ENCODE results near the gene CLCN5.

Gene CLCN5

GRCh38 chrX:49922291-49923241 lies at the start of gene CLCN5:
Gene CLCN5 (plus strand): TSS chrX:49922596. CDS start chrX:49925299, 2,703 bp downstream.
- peak; percentile 95 for DNase-seq

GRCh38 chrX:49876750-49877149 lies 45.6 kb upstream of the CLCN5 start:
- peak; percentile 43 for DNase-seq

DNA sequence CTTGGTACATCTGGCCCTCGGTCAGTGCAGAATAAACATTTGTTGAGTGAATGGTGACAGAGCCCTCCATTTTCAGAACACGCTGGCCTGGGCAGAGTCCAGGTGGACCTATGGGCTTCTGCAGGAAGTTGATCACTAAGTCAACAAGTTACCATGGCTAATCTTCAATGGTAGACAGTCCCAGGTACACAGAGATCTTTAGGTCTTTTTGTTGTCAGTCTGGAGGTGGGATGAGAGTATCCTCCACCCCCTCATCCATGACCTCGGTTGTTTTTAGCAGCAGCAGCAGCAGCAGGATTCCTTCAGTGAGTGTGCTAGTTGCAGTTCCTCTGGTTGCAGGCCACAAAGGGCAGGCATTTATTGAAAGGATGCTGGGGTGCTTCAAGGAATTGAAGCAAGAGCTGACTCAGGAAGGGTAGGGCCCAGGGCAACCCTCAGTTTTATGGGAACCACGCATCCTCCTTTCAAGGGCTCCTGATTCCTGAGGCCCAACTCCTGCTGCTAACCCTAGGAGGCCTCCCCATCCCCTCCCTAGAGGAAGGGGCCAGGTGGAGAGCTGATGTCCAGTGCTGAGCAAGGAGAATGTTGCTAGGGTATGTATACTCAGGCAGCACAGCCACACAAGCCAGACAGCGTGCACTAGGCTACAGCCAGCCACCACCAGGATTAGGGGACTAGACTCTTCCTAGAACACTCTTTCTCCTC lies 44.8 kb upstream of the CLCN5 start:
- no peak for DNase-seq

- no peak for DNase-seq
Observed at GRCh38 chrX:49878128-49878833, 44.1 kb upstream of the CLCN5 start.

- peak; percentile 83 for DNase-seq
Observed at GRCh38 chrX:49878834-49879655, 43.4 kb upstream of the CLCN5 start, which contains the start of gene USP27X. Gene USP27X (plus strand): TSS chrX:49879484. CDS start chrX:49880308, 824 bp downstream.

DNA sequence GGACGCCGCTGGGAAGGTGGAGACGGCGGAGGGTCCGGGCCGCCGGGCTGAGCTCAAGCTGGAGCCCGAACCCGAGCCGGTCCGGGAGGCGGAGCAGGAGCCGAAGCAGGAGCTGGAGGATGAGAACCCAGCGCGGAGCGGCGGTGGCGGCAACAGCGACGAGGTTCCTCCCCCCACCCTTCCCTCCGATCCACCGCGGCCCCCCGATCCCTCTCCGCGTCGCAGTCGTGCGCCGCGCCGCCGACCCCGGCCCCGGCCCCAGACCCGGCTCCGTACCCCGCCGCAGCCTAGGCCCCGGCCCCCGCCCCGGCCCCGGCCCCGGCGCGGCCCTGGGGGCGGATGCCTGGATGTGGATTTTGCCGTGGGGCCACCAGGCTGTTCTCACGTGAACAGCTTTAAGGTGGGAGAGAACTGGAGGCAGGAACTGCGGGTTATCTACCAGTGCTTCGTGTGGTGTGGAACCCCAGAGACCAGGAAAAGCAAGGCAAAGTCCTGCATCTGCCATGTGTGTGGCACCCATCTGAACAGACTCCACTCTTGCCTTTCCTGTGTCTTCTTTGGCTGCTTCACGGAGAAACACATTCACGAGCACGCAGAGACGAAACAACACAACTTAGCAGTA lies 42.6 kb upstream of the CLCN5 start:
- DNase-seq, result no peak

DNA sequence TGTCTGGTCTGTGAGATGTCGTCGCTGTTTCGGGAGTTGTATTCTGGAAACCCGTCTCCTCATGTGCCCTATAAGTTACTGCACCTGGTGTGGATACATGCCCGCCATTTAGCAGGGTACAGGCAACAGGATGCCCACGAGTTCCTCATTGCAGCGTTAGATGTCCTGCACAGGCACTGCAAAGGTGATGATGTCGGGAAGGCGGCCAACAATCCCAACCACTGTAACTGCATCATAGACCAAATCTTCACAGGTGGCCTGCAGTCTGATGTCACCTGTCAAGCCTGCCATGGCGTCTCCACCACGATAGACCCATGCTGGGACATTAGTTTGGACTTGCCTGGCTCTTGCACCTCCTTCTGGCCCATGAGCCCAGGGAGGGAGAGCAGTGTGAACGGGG lies 41.7 kb upstream of the CLCN5 start:
- no peak for DNase-seq

DNA sequence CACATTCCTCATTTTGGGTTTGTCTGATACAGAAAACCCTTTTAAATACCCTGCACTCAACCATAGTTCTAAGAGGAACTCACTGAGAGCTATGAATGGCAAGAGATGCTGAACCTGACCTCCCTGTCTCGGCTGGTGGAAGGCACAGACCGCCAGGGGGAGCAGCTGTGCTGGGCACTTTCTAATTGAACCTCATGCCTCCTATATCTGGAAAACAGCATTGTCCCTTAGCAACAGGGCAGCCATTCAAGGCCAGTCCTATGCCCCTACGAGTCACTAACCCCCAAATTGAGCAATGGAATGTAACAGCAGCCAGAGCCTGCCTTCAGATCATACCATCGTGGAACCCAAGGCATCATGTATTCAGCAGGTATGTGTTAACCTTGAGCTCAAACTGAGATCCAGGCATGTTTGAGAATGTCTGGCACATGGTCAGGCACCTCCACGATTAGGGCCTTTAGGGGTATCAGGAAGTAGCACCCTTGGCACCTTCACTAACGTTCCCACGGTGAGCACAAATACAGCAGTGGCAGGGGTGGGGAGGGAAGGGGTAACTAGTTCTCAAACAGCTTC lies 38.0 kb upstream of the CLCN5 start:
- peak; percentile 63 for DNase-seq

- no peak for DNase-seq
Observed at GRCh38 chrX:49892542-49892941, 29.9 kb upstream of the CLCN5 start.

- no peak for DNase-seq
Observed at GRCh38 chrX:49896951-49897350, 25.4 kb upstream of the CLCN5 start.

DNA sequence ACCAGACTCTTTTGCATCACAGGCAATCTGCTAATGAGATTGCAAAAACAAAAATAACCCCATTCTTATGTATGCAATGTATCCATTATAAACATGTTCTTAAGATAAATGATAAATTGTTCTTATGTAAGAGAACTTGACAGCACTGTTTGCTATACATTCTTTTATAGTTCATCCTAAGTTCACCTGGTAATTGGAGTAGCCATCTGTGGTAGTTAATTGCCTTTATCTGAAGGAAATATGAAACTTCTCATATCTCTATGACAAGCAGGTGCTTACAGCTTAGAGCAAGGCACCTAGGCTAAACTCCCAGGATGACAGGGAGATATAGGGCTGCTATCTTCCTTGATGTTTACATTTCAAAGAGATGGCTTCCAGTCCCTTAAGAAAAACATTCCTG lies 21.3 kb upstream of the CLCN5 start:
- DNase-seq, result no peak

DNA sequence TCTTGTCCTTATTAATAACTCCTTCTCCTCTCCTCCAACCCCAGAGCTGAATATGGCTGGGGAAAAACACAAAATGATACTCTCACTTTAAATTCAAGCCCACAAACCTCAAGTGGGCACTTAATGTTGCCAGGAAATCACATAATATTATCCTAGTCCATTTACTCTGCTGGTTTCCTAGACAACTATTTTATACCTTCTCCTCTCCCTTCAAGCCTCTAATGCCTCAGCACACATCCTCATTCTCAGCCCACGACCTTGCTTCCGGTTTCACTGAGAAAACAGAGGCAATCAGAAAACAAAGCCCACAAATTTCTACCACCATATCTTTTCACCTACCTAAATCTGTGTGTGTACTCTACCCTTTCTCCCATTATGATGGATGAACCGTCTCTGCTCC lies 12.1 kb upstream of the CLCN5 start:
- no peak for DNase-seq

- no peak for DNase-seq
Observed at GRCh38 chrX:49912086-49912485, 10.3 kb upstream of the CLCN5 start.

GRCh38 chrX:49912861-49913260 lies 9.5 kb upstream of the CLCN5 start:
- no peak for DNase-seq

DNA sequence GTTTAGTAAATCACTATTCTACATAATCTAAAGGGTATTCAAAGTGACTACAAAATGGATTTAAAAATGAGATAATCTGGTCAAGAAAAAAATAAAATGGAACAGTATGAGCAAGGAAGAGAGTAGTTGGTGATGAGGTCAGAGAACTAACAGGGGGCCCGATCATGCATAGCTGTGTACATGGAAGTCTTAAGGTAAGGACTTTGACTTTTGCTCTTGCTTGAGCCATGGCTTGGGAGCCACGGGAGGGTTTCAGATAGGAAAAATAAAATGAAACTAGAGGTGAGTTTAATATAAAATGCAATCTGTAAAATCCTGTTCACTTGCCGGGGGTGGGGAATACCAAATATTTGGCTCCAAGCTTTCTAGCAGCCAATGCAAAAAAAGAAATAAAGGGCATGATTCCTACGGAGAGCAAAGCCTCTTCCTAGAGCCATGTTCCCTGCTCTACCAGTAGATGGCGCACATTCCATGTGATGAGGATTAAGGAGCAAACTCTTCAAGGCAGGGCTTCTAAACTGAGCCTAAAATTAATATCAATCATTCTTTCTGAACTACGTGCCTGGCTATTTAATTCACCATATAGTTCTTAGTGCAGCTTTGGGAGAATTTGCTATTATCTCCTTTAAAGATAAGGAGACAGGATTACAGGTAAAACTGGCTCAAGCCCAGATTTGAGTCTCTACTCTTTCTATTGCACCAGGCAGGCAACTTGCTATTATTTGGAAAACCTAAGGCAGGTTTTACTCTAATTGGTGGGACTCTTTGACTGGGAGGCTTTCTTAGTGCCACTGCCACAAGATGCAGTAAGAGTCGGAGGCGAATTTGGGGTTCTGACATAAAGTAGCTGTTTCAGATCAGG lies 6.8 kb upstream of the CLCN5 start:
- DNase-seq, result peak; percentile 65

GRCh38 chrX:49919617-49920016 lies 2.8 kb upstream of the CLCN5 start:
- DNase-seq, result peak; percentile 28

- no peak for DNase-seq
Observed at GRCh38 chrX:49921109-49921508, 1.3 kb upstream of the CLCN5 start.

DNA sequence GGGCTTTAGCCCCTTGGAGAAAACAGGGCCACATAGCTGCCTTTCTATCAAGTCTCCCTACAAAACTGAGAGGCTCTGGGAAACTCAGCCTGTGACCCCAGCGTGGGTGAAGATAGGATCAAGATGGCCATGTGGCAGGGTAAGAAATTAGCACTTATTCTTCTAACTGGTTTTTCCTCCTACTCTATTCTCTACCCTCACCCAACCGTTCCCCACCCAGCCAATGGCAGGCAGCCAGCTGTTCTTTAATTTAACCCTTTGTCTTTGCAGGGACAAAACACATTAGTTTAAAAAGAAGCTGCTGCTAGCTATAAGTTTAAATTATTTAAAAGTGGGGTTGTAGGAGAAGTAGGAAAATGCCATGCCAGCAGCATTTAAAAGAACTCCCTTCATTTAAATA lies 2.8 kb downstream of the CLCN5 start:
- DNase-seq, result no peak

DNA sequence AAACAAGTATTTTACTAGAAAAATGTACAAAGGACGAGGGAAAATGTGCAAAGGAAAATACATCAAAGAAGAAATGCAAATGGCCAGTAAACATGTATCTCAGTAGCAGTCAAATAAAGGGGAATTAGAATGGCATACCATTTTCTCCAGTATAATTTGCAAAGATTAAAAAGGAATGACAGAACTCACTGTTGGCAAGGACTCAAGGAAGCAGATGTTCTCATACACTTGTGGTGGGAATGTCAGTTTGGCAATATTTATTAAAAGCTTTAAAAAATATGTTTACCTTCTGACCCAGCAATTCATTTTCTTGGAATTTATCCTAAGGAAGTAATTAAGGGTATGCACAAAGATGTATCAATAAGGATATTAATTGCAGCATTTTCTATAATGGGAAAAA lies 7.6 kb downstream of the CLCN5 start:
- no peak for DNase-seq

DNA sequence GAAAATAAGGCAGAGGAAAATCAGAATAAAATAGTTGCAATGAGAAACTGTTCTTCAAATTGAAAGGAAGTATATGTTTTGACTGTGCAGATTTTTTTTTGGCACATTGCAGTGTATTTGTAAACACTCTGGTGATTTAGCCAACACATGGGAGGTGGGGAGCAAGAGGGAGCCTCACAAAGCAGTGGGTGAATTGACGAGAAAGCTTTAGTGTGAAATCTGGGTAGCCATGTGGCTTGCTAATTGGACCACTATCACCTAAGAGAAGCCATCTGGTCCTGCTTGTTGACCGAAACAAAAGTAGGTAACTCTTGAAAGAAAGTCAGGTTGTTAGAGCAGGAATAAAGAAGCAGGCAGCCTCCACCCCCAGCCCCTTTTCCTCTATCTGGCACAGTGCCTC lies 10.4 kb downstream of the CLCN5 start:
- no peak for DNase-seq

DNA sequence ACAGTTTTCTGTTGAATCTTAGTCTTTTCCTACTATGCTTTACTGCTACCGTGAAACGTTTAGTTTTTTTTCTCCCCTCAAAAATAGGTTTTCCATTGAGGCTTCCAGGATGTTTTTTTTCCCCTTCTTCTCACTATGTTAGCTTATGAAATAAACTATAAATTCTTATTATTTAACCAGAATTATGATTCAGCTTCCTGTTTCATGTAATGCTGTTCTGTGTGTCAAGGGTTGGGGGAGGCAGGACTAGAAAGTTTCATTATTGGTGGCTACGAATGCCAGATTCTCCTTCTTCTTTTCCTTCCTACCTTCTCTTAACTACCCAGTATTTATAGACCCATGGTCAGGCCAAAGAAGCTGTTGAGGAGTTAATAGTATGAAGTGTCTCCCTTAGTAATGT lies 11.8 kb downstream of the CLCN5 start:
- peak; percentile 1 for DNase-seq
